ENCODE data around the gene PPP3R1.

Gene PPP3R1

GRCh38 chr2:68252400-68253218 lies at the start of gene PPP3R1:
PPP3R1 (minus strand) TSS chr2:68252532; CDS start chr2:68252127, 405 bp downstream.
- Histone ChIP-seq H3K4me3 (ENCODE audit: low read length) (peak within 1 kb of the TSS; percentile 97), H3K27me3 (ENCODE audit: control insufficient read depth, insufficient read depth, low read length) (no peaks in the 10 kb centered on the region), H3K36me3 (ENCODE audit: control insufficient read depth, insufficient read depth, low read length) (no peaks in the 10 kb centered on the region), H3K27ac (ENCODE audit: low read length) (no peak within 1 kb of the TSS), H3K4me1 (ENCODE audit: control insufficient read depth, insufficient read depth, low read length) (no peaks in the 10 kb centered on the region), H3K9me3 (ENCODE audit: control insufficient read depth, insufficient read depth, low read length) (no peaks in the 10 kb centered on the region)
- no CpG with 5 or more reads among the region's 79 CpGs for WGBS (ENCODE audit: insufficient coverage, insufficient read length)
- DNase-seq (ENCODE audit: low read depth, low spot score), result peak; percentile 72

- Histone ChIP-seq H3K27ac (ENCODE audit: low read length) (no peak overlapping the region), H3K36me3 (ENCODE audit: control insufficient read depth, insufficient read depth, low read length) (no peaks in the 10 kb centered on the region), H3K9me3 (ENCODE audit: control insufficient read depth, insufficient read depth, low read length) (no peaks in the 10 kb centered on the region), H3K27me3 (ENCODE audit: control insufficient read depth, insufficient read depth, low read length) (no peaks in the 10 kb centered on the region), H3K4me1 (ENCODE audit: control insufficient read depth, insufficient read depth, low read length) (no peaks in the 10 kb centered on the region), H3K4me3 (ENCODE audit: low read length) (no peak overlapping the region)
- no peak for DNase-seq (ENCODE audit: low read depth, low spot score)
Observed at GRCh38 chr2:68295516-68295915, 43.2 kb upstream of the PPP3R1 start.

GRCh38 chr2:68294913-68295312 lies 42.6 kb upstream of the PPP3R1 start:
- no CpG with 5 or more reads among the region's 2 CpGs for WGBS (ENCODE audit: insufficient coverage, insufficient read length)
- Histone ChIP-seq H3K4me3 (ENCODE audit: low read length) (no peak overlapping the region), H3K27me3 (ENCODE audit: control insufficient read depth, insufficient read depth, low read length) (no peaks in the 10 kb centered on the region), H3K27ac (ENCODE audit: low read length) (no peak overlapping the region), H3K9me3 (ENCODE audit: control insufficient read depth, insufficient read depth, low read length) (no peaks in the 10 kb centered on the region), H3K36me3 (ENCODE audit: control insufficient read depth, insufficient read depth, low read length) (no peaks in the 10 kb centered on the region), H3K4me1 (ENCODE audit: control insufficient read depth, insufficient read depth, low read length) (no peaks in the 10 kb centered on the region)
- DNase-seq (ENCODE audit: low read depth, low spot score), result no peak

GRCh38 chr2:68294187-68294586 lies 41.9 kb upstream of the PPP3R1 start:
- no peak overlapping the region for H3K4me3 ChIP-seq (ENCODE audit: low read length)
- WGBS (ENCODE audit: insufficient coverage, insufficient read length), result no CpG with 5 or more reads among the region's 3 CpGs
- no peaks in the 10 kb centered on the region for H3K4me1 ChIP-seq (ENCODE audit: control insufficient read depth, insufficient read depth, low read length)
- DNase-seq (ENCODE audit: low read depth, low spot score), result no peak
- no peaks in the 10 kb centered on the region for H3K36me3 ChIP-seq (ENCODE audit: control insufficient read depth, insufficient read depth, low read length)
- H3K9me3 ChIP-seq (ENCODE audit: control insufficient read depth, insufficient read depth, low read length), result no peaks in the 10 kb centered on the region
- H3K27ac ChIP-seq (ENCODE audit: low read length), result no peak overlapping the region
- H3K27me3 ChIP-seq (ENCODE audit: control insufficient read depth, insufficient read depth, low read length), result no peaks in the 10 kb centered on the region

GRCh38 chr2:68293755-68294154 lies 41.4 kb upstream of the PPP3R1 start:
- no peak for DNase-seq (ENCODE audit: low read depth, low spot score)
- Histone ChIP-seq H3K4me1 (ENCODE audit: control insufficient read depth, insufficient read depth, low read length) (no peaks in the 10 kb centered on the region), H3K27me3 (ENCODE audit: control insufficient read depth, insufficient read depth, low read length) (no peaks in the 10 kb centered on the region), H3K4me3 (ENCODE audit: low read length) (no peak overlapping the region), H3K27ac (ENCODE audit: low read length) (no peak overlapping the region), H3K9me3 (ENCODE audit: control insufficient read depth, insufficient read depth, low read length) (no peaks in the 10 kb centered on the region), H3K36me3 (ENCODE audit: control insufficient read depth, insufficient read depth, low read length) (no peaks in the 10 kb centered on the region)
- no CpG with 5 or more reads among the region's 6 CpGs for WGBS (ENCODE audit: insufficient coverage, insufficient read length)

- Histone ChIP-seq H3K4me1 (ENCODE audit: control insufficient read depth, insufficient read depth, low read length) (no peaks in the 10 kb centered on the region), H3K27me3 (ENCODE audit: control insufficient read depth, insufficient read depth, low read length) (no peaks in the 10 kb centered on the region), H3K36me3 (ENCODE audit: control insufficient read depth, insufficient read depth, low read length) (no peaks in the 10 kb centered on the region), H3K27ac (ENCODE audit: low read length) (no peak overlapping the region), H3K4me3 (ENCODE audit: low read length) (no peak overlapping the region), H3K9me3 (ENCODE audit: control insufficient read depth, insufficient read depth, low read length) (no peaks in the 10 kb centered on the region)
- no peak for DNase-seq (ENCODE audit: low read depth, low spot score)
- no CpG with 5 or more reads among the region's 4 CpGs for WGBS (ENCODE audit: insufficient coverage, insufficient read length)
Observed at GRCh38 chr2:68293024-68293423, 40.7 kb upstream of the PPP3R1 start.

- Histone ChIP-seq H3K9me3 (ENCODE audit: control insufficient read depth, insufficient read depth, low read length) (no peaks in the 10 kb centered on the region), H3K4me1 (ENCODE audit: control insufficient read depth, insufficient read depth, low read length) (no peaks in the 10 kb centered on the region), H3K36me3 (ENCODE audit: control insufficient read depth, insufficient read depth, low read length) (no peaks in the 10 kb centered on the region), H3K4me3 (ENCODE audit: low read length) (no peak overlapping the region), H3K27ac (ENCODE audit: low read length) (no peak overlapping the region), H3K27me3 (ENCODE audit: control insufficient read depth, insufficient read depth, low read length) (no peaks in the 10 kb centered on the region)
- DNase-seq (ENCODE audit: low read depth, low spot score), result no peak
- WGBS (ENCODE audit: insufficient coverage, insufficient read length), result no CpG with 5 or more reads among the region's 3 CpGs
Observed at GRCh38 chr2:68292108-68292710, 39.9 kb upstream of the PPP3R1 start.

- no peak for DNase-seq (ENCODE audit: low read depth, low spot score)
- Histone ChIP-seq H3K27ac (ENCODE audit: low read length) (no peak overlapping the region), H3K4me3 (ENCODE audit: low read length) (no peak overlapping the region), H3K27me3 (ENCODE audit: control insufficient read depth, insufficient read depth, low read length) (no peaks in the 10 kb centered on the region), H3K4me1 (ENCODE audit: control insufficient read depth, insufficient read depth, low read length) (no peaks in the 10 kb centered on the region), H3K9me3 (ENCODE audit: control insufficient read depth, insufficient read depth, low read length) (no peaks in the 10 kb centered on the region), H3K36me3 (ENCODE audit: control insufficient read depth, insufficient read depth, low read length) (no peaks in the 10 kb centered on the region)
- WGBS (ENCODE audit: insufficient coverage, insufficient read length), result no CpG with 5 or more reads among the region's 6 CpGs
Observed at GRCh38 chr2:68291314-68291713, 39.0 kb upstream of the PPP3R1 start.

- Histone ChIP-seq H3K27ac (ENCODE audit: low read length) (no peak overlapping the region), H3K36me3 (ENCODE audit: control insufficient read depth, insufficient read depth, low read length) (no peaks in the 10 kb centered on the region), H3K27me3 (ENCODE audit: control insufficient read depth, insufficient read depth, low read length) (no peaks in the 10 kb centered on the region), H3K4me1 (ENCODE audit: control insufficient read depth, insufficient read depth, low read length) (no peaks in the 10 kb centered on the region), H3K9me3 (ENCODE audit: control insufficient read depth, insufficient read depth, low read length) (no peaks in the 10 kb centered on the region), H3K4me3 (ENCODE audit: low read length) (no peak overlapping the region)
- no peak for DNase-seq (ENCODE audit: low read depth, low spot score)
- no CpG with 5 or more reads among the region's 5 CpGs for WGBS (ENCODE audit: insufficient coverage, insufficient read length)
Observed at GRCh38 chr2:68290901-68291300, 38.6 kb upstream of the PPP3R1 start.

GRCh38 chr2:68287580-68288441 lies 35.5 kb upstream of the PPP3R1 start:
- no peak for DNase-seq (ENCODE audit: low read depth, low spot score)
- Histone ChIP-seq H3K9me3 (ENCODE audit: control insufficient read depth, insufficient read depth, low read length) (no peaks in the 10 kb centered on the region), H3K4me1 (ENCODE audit: control insufficient read depth, insufficient read depth, low read length) (no peaks in the 10 kb centered on the region), H3K27me3 (ENCODE audit: control insufficient read depth, insufficient read depth, low read length) (no peaks in the 10 kb centered on the region; the same call in 1 of the 2 replicates), H3K4me3 (ENCODE audit: low read length) (no peak overlapping the region), H3K36me3 (ENCODE audit: control insufficient read depth, insufficient read depth, low read length) (no peaks in the 10 kb centered on the region), H3K27ac (ENCODE audit: low read length) (no peak overlapping the region)
- WGBS (ENCODE audit: insufficient coverage, insufficient read length), result no CpG with 5 or more reads among the region's 10 CpGs
